GM19025 (cell line): ENCODE measurements around the gene COQ10A.

Experiments used
- ATAC-seq: cut with Tn5 transposase; IDR thresholded peaks from one replicate; pipeline ENCODE4 v1.9.1; 2021; ENCODE audit warnings: mild to moderate bottlenecking, low read depth, moderate library complexity; ENCODE audit not compliant: unreplicated experiment

The COQ10A gene

DNA sequence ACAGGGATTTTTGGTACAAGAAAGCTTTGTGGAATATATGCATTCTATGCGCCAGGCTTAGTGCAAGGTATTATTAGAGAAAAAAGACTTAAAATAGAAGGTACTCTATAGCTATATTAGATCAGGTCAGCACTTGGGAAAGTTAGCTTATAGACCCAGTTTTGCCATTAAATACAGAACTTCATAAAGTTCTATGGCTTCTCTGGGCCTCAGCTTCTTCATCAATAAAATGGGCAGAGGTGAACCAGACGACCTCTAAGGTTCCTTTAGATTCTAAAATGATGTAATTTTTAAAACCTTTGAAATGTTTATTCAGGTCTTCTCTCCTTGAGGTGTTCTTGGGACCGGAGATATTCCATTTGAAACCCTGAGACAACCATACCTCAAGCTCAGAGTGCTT, 42.0 kb downstream of the COQ10A start:
- ATAC-seq: no peak

DNA sequence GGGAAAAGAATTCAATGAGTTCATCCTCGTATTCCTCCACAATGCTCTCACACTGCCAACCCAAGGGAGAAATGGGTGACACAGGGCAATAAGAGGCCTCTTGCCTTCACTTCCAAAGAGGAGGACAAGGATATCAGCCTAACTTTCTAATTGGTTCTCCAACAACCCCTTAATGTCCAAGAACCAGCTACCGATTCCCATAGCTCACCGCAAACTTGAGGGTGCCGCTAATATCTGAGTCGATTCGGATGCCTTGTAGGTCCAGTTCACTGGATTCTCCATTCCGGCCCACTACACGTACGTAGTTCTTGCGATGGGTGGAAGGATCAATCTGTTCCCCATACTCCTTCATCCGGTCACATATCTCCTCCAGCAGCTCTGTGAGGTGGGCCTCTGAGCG, 44.3 kb downstream of the COQ10A start:
- no peak for ATAC-seq

DNA sequence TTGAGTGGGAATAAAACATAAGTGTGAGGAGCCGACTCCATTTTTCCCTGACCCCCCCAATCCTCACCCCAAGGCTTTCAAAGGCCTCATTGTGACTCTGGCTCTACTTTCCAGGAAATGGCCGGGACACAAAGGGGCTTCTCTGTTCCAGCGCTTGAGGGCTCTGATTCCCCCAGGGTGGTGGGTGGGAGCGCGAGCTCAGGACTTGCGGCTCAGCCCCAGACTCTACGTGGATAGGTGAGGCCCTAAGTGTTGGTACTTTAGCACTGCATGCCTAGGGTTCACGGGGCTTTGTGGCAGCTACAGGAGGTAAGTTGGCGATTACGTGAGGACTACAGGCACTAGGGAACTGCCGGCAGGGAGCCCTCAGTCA, 48.5 kb downstream of the COQ10A start:
- ATAC-seq: no peak

DNA sequence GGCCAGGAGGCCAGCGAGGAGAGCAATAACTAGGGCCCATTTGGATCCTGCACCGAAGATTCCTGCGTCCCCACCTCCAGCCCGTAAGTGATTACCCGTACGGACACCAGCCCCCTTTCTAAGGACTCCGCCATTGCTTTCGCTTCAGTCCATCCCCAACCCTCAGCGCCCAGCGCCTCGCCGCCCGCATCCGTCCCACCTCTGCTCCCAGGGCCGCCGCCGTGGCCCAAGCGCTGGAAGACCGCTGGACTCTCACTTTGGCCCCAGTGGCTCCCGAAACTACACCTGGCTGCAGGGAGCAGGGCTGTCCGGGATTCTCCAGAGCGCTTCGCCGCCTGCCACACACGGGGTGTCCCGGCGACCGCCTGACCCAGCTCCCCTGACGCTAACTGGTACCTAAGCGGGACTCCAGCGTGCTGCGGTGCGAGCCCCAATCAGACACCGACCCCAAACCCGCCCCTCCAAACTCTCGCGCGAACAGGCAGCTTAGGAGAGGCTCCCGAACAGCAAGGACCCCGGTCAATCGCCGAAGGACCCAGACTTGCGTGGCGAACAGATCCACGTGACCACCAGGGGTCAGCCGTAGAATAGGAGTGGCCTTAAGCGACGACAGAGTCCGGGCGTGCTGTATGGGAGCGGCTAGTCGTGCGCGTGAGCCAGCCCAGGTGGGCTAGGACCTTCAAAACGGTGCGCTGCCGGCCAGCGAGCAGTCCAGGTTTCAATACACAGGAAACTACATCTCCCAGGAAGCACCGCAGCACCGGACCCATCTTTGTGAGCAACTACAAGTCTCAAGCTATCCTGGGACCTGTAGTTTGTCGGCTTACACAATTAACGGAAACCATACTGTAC, 49.1 kb downstream of the COQ10A start, which contains the start of gene CNPY2:
Gene CNPY2, minus strand, starts transcription at position 367 of the 852 bp plus-strand sequence. CDS start 771 bp downstream, outside the sequence.
- ATAC-seq: peak; percentile 82

DNA sequence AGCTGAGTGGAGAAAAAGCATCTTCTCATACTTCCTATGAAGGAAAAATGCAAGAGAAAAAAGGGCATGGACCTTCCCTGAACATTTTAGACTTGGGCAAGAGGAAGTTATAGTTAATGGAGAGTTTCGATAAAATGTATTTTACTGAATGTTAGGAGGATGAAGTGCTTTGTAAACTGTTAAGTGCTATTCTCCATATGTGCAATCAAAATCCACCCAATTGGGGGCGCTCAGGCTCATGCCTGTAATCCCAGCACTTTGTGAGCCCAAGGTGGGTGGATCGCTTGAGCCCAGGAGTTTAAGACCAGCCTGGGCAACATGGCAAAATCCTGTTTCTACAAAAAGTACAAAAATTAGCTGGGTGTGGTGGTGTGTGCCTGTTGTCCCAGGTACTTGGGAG, 50.9 kb downstream of the COQ10A start:
- ATAC-seq: no peak
